Measurements from ENCODE around the gene TAF3.

GRCh38 chr10:7984325-7984724 is 166.0 kb downstream of the TAF3 start:
- TF ChIP-seq CTCF (IDR thresholded peaks at IDR 0.05) (no peak), EZH2 (IDR thresholded peaks at IDR 0.05; ENCODE audit: borderline replicate concordance, insufficient read depth, low read depth, low read length, poor library complexity, severe bottlenecking) (no peak)
